ENCODE measurements around the gene ABHD16A.

The ABHD16A gene

GRCh38 chr6:31730631-31731086 is 27.5 kb upstream of the ABHD16A start:
- DNase-seq: no peak

- DNase-seq: peak; percentile 54
These were observed 27.0 kb upstream of the ABHD16A start for GRCh38 chr6:31729979-31730630.

- DNase-seq: peak; percentile 74
These were observed 26.4 kb upstream of the ABHD16A start for GRCh38 chr6:31729515-31729978.

GRCh38 chr6:31728767-31729514 is 25.8 kb upstream of the ABHD16A start, which contains the start of gene DDAH2:
Gene DDAH2, minus strand, starts transcription at chr6:31729299. Its CDS starts 138 bp downstream, at chr6:31729161.
- DNase-seq: no peak

GRCh38 chr6:31727717-31728671 is 24.9 kb upstream of the ABHD16A start:
- no peak for DNase-seq

- no peak for DNase-seq
These were observed 24.1 kb upstream of the ABHD16A start for GRCh38 chr6:31727034-31727716.

- DNase-seq: no peak
These were observed 22.6 kb upstream of the ABHD16A start for GRCh38 chr6:31725502-31726350.

GRCh38 chr6:31723980-31724691 is 21.0 kb upstream of the ABHD16A start:
- no peak for DNase-seq

- DNase-seq: no peak
These were observed 20.3 kb upstream of the ABHD16A start, which contains the start of gene MPIG6B for GRCh38 chr6:31723245-31723979. Gene MPIG6B, plus strand, starts transcription at chr6:31723373. Its CDS starts 11 bp downstream, at chr6:31723384.

- DNase-seq: no peak
These were observed 19.0 kb upstream of the ABHD16A start for GRCh38 chr6:31722173-31722572.

GRCh38 chr6:31721351-31722020 is 18.4 kb upstream of the ABHD16A start, which contains the start of gene LY6G6C:
Gene LY6G6C, minus strand, starts transcription at chr6:31721746. Its CDS starts 67 bp downstream, at chr6:31721679.
- DNase-seq: no peak

- DNase-seq: no peak
These were observed 17.2 kb upstream of the ABHD16A start for GRCh38 chr6:31720196-31720770.

- no peak for DNase-seq
These were observed 15.9 kb upstream of the ABHD16A start for GRCh38 chr6:31719001-31719400.

GRCh38 chr6:31718265-31718664 is 15.1 kb upstream of the ABHD16A start:
- no peak for DNase-seq

- no peak for DNase-seq
These were observed 14.5 kb upstream of the ABHD16A start for GRCh38 chr6:31717499-31718222.

- no peak for DNase-seq
These were observed 12.2 kb upstream of the ABHD16A start, which contains the start of gene LY6G6D for GRCh38 chr6:31715022-31715958. Gene LY6G6D, plus strand, starts transcription at chr6:31715348. Its CDS starts 8 bp downstream, at chr6:31715356.
